Measurements from ENCODE around the gene ARPP21.
A peak's percentile ranks its signal among the peaks of the same experiment; 100 is the strongest.

The ARPP21 gene

DNA sequence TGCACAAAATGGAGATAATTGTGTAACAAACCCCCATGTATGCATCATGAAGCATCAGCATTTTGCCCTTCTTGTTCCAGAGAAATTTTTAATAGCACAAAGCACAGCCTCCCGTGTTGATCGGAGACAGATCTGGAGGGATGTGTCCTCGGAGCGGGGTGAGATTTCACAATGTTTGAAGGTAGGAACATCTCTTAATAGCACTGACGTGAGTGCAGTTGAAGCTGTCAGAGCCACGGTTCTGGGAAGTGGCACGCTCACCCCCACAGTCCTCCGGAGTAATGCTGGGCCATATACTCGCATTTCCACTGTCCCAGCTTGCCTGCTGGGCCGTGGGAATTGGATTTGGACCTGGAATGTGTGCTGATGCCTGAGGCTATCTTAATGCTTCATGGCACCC is 24.1 kb downstream of the ARPP21 start:
- DNase-seq = no peak
- H3K27ac Mint-ChIP-seq = no peak overlapping the region
- H3K4me3 Mint-ChIP-seq = no peak overlapping the region
- H3K27me3 Mint-ChIP-seq (ENCODE audit: low read depth, poor library complexity) = peaks cover 2% of the 10 kb centered on the region
- H3K9me3 Mint-ChIP-seq = no peaks in the 10 kb centered on the region
- peaks cover 14% of the 10 kb centered on the region for H3K4me1 Mint-ChIP-seq
- TF ChIP-seq, protein P1, sequence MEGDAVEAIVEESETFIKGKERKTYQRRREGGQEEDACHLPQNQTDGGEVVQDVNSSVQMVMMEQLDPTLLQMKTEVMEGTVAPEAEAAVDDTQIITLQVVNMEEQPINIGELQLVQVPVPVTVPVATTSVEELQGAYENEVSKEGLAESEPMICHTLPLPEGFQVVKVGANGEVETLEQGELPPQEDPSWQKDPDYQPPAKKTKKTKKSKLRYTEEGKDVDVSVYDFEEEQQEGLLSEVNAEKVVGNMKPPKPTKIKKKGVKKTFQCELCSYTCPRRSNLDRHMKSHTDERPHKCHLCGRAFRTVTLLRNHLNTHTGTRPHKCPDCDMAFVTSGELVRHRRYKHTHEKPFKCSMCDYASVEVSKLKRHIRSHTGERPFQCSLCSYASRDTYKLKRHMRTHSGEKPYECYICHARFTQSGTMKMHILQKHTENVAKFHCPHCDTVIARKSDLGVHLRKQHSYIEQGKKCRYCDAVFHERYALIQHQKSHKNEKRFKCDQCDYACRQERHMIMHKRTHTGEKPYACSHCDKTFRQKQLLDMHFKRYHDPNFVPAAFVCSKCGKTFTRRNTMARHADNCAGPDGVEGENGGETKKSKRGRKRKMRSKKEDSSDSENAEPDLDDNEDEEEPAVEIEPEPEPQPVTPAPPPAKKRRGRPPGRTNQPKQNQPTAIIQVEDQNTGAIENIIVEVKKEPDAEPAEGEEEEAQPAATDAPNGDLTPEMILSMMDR (IDR thresholded peaks at IDR 0.05) = no peak
- no peaks in the 10 kb centered on the region for H3K36me3 Mint-ChIP-seq (ENCODE audit: low read depth)

DNA sequence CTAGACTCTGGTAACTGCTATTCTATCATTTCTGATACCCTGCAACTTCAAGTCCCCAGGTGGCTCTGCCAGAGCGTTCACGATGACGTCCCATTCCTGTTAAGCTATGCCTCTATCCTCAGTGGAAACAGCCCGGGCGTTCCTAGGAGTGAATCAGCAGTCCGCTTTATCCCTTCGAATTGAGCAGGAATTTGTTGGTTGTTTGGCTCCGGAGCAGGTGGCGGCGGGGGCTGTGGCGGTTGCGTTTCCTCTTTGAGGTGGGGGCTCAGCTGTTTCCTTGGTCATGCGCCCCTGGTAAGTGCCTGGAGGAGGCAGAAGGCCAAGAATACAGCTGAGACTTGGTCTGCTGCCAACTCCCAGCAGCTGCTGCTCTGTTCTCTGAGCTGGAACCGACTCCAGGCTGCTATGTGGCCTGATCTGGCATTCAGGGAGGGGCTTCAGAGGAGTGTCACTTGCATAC is 25.2 kb downstream of the ARPP21 start:
- Mint-ChIP-seq H3K36me3 (ENCODE audit: low read depth) (no peaks in the 10 kb centered on the region), H3K4me3 (no peak overlapping the region), H3K27me3 (ENCODE audit: low read depth, poor library complexity) (no peaks in the 10 kb centered on the region), H3K4me1 (peaks cover 11% of the 10 kb centered on the region), H3K9me3 (no peaks in the 10 kb centered on the region), H3K27ac (no peak overlapping the region)
- TF ChIP-seq, protein P1 (IDR thresholded peaks at IDR 0.05) = no peak
- peak; percentile 39 for DNase-seq

DNA sequence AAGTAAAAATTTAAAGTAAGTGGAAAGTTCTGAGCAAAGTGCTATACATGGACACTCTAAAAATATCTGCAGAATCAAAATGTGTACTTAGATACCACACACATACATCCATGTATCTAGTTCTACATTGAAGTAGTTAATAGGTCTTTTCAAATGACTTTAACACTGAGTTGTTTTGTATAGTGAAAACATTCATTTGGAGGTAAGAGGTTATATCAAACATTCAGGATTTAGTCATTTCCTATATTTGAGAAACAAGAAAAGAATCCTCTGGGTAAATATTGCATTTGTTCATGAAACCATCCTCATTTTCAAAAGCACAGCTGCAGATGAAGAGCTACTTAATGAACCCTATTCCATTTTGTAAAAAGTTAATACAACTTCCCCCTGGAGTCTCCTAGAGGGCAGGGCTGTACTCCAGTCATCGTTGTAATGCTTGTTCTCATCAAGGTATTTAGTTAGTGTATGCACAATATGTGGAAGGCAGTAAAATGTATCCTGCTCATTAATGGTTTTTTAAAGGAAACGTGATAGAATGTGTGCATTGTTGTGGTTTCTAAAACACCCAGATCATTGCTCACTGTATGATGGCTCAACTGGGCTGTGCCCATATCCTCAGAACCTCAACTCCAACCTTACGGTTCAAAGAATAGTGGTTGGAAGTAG is 26.2 kb downstream of the ARPP21 start:
- Mint-ChIP-seq H3K4me1 (peaks cover 11% of the 10 kb centered on the region), H3K4me3 (no peak overlapping the region), H3K36me3 (ENCODE audit: low read depth) (no peaks in the 10 kb centered on the region), H3K9me3 (no peaks in the 10 kb centered on the region), H3K27me3 (ENCODE audit: low read depth, poor library complexity) (no peaks in the 10 kb centered on the region), H3K27ac (no peak overlapping the region)
- TF ChIP-seq, protein P1 (IDR thresholded peaks at IDR 0.05) = no peak
- DNase-seq = no peak

DNA sequence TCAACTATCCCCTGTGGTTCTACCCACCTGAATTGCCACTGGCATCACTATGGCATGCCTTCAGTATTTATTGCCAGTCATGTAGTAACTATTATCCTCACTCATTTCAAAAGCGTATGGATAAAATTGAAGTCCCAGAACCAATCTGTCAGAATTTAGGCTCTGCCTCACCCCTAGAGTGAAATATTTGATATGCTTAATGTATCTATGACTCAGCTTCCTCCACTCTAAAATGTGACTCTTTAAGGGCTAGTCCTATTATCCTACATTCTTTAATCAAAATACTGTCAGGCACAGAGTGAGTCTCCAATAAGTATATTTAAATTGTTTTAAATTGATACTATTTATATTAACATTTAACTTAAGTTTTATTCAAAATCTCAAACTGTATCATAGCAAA is 27.6 kb downstream of the ARPP21 start:
- Mint-ChIP-seq H3K4me3 (no peak overlapping the region), H3K9me3 (no peaks in the 10 kb centered on the region), H3K4me1 (peaks cover 11% of the 10 kb centered on the region), H3K27me3 (ENCODE audit: low read depth, poor library complexity) (no peaks in the 10 kb centered on the region), H3K27ac (no peak overlapping the region), H3K36me3 (ENCODE audit: low read depth) (no peaks in the 10 kb centered on the region)
- DNase-seq = no peak
- TF ChIP-seq, protein P1 (IDR thresholded peaks at IDR 0.05) = no peak

DNA sequence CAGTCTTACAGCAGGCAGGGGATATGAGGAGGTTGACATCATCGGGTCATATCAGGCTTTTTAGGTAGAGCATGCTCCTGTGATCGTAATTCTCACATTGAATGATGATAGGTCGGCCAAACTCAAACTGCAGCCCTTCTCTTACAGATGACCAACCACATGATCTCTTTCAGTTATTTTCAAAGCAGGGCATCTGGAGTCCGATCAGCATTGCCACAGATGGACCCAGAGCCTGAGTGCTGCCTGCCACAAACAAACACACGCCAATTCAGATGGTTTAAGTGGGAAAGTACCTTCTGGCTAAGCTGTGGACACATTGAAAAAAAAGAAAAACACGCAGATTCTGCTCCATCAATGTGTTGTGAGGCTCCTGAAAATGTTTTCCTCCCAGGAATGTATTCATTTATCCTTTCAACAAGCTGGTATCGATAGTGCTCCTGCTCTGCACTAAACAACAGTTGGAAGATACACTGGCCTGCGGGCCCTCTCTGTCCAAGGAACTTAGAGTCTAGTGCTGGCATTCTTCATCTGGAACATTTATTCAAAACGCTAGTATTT is 31.2 kb downstream of the ARPP21 start:
- no peak for DNase-seq
- no peak overlapping the region for H3K4me3 Mint-ChIP-seq
- no peaks in the 10 kb centered on the region for H3K36me3 Mint-ChIP-seq (ENCODE audit: low read depth)
- no peaks in the 10 kb centered on the region for H3K27me3 Mint-ChIP-seq (ENCODE audit: low read depth, poor library complexity)
- TF ChIP-seq, protein P1 (IDR thresholded peaks at IDR 0.05) = no peak
- H3K9me3 Mint-ChIP-seq = no peaks in the 10 kb centered on the region
- H3K4me1 Mint-ChIP-seq = no peaks in the 10 kb centered on the region
- H3K27ac Mint-ChIP-seq = no peak overlapping the region

DNA sequence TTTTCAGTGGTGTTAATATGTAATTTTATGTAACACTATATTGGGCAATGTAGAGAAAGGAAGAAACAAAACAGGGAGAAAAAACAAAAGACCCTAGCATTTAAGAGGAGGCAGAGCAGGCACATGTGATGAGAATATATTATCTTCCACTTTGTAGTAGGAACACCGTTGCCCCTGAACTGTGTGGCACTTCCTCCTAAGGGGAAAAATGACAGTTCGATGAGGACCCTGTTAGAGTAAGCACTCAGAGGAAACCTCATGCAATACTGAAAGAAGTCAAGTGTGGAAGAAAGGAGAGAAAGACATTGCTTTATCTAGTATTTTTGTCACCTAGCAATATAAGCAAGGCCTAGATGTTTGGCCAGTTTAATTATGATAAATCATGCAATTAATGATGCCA is 32.2 kb downstream of the ARPP21 start:
- no peak for DNase-seq
- H3K36me3 Mint-ChIP-seq (ENCODE audit: low read depth) = no peaks in the 10 kb centered on the region
- TF ChIP-seq, protein P1 (IDR thresholded peaks at IDR 0.05) = no peak
- H3K9me3 Mint-ChIP-seq = no peaks in the 10 kb centered on the region
- no peak overlapping the region for H3K27ac Mint-ChIP-seq
- H3K4me3 Mint-ChIP-seq = no peak overlapping the region
- H3K27me3 Mint-ChIP-seq (ENCODE audit: low read depth, poor library complexity) = no peaks in the 10 kb centered on the region
- H3K4me1 Mint-ChIP-seq = no peaks in the 10 kb centered on the region

All from nephron progenitor cell (in vitro differentiated cells).